H1 (cell line): Measurements from ENCODE around the gene TRA2A. TPM values are rescaled to one million over a fixed set of nuclear protein-coding genes. Genes with fewer than 3 reads are reported as not detected.

Source experiments
- CHD7 ChIP-seq: fragments of 300-600 bp; sonication (generic); IDR thresholded peaks from 2 replicates; pipeline ENCODE4 v1.7.1; 2012; ENCODE audit warnings: low read length, moderate library complexity, mild to moderate bottlenecking, inconsistent platforms; ENCODE audit not compliant: insufficient replicate concordance
- MAX ChIP-seq: IDR thresholded peaks from 2 replicates; pipeline ENCODE4 v1.6.1; 2012; ENCODE audit warnings: inconsistent platforms
- polyA plus RNA-seq, 7 experiments: library from polyadenylated mRNA; depleted of rRNA in 3 of 7; stranded (reverse) in 5 of 7; unstranded in 2 of 7; fragments of >200 nt in 5 of 7; fragments of 200-250 nt in 2 of 7; gene quantifications; 1 replicate in 5 of 7; 2 replicates in 1 of 7; 4 replicates in 1 of 7; pipeline versions ENCODE4 v1.2.1 to v1.2.3, GENCODE V29; 2011 to 2013; ENCODE audit warnings: missing spikeins in 2 of 7, mixed read lengths in 2 of 7
- total RNA-seq: library from RNA; stranded (reverse); fragmentation: NEBNext Ultra II Directional; extraction: Animal tissue kit (Norgen Biotek cat#: 25700); gene quantifications from 2 replicates; pipeline ENCODE4 v1.2.1, GENCODE V29; 2021

The TRA2A gene
- total and polyA plus RNA-seq, 2 of the 8 experiments (the other 6 are each of a cell fraction or from before 2014, with no cell fraction given), result 116 to 125 TPM

- TF ChIP-seq CHD7, result no peak
- TF ChIP-seq MAX, result no peak
Measured at GRCh38 chr7:23456093-23456492, 75.7 kb downstream of the TRA2A start (continued).
